WI38 (cell line): ENCODE measurements around the gene ASRGL1.

Source experiments
- H3K4me3 ChIP-seq: 2 replicates; pipeline ENCODE4 v1.5.1; 2011; ENCODE audit warnings: low read depth, mild to moderate bottlenecking, control low read depth, low read length
- CTCF ChIP-seq: IDR thresholded peaks from 2 replicates; pipeline ENCODE4 v1.5.1; 2012; ENCODE audit warnings: low read depth, mild to moderate bottlenecking, control low read depth, low read length

ASRGL1 gene

GRCh38 chr11:62401356-62401755 lies 64.1 kb downstream of the ASRGL1 start:
- TF ChIP-seq CTCF = no peak
- H3K4me3 ChIP-seq = no peak overlapping the region

DNA sequence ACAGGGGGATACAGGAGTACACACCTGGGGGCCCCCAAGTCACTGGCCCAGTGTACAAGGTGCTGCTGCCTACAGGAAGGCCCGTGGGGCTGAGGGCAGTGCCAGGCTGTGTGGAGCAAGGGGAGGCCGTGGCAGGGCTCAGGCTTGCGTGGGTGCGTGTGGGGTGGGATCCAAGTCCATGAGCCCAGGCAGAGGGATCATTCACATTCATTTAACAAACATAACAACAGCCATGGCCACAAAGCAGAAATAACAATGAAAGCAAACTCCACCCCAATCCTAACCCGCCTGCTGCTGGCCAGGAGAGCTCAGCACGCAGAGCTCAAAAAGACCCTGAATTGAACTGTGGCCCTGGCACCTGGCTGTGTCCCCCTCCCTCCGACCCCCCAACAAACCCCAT lies 64.6 kb downstream of the ASRGL1 start:
- no peak for TF ChIP-seq CTCF
- no peak overlapping the region for H3K4me3 ChIP-seq

DNA sequence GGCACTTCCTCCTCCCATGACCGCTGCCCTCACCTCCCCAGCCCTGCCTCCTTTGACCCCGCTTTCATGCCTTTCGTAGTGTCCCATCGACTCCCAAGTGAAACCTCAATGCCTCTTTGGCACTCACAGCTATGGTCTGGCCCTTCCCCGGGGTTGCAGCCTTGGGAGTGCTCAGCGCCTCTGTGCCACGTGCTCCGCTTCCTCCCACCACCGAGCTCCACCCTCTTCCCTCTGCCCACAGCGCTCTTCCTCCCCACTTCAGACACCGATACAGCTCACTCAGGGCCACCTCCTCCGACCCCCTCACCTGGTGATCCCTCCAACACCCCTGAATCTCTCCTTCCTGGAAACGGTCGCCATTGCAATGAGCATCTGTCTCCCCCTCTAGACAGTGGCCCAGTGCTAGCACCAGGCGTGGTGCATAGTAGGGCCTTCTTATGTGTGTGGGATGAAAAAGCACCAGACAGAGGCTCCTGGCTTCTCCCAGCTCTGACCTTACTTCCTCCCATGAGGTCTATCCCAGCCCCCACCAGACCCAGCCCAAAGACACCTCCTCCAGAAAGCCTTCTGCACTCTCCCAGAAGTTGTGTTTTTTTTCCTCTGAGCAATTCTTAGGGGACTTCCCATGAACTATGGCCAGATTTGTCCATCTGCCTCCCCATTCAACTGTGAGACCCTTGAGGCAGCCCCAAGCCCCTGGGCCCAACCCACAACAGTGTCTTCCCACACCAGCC lies 65.1 kb downstream of the ASRGL1 start:
- H3K4me3 ChIP-seq = no peak overlapping the region
- TF ChIP-seq CTCF = no peak

- no peak for TF ChIP-seq CTCF
- H3K4me3 ChIP-seq = no peak overlapping the region
Observed at GRCh38 chr11:62402960-62403730, 65.9 kb downstream of the ASRGL1 start.

DNA sequence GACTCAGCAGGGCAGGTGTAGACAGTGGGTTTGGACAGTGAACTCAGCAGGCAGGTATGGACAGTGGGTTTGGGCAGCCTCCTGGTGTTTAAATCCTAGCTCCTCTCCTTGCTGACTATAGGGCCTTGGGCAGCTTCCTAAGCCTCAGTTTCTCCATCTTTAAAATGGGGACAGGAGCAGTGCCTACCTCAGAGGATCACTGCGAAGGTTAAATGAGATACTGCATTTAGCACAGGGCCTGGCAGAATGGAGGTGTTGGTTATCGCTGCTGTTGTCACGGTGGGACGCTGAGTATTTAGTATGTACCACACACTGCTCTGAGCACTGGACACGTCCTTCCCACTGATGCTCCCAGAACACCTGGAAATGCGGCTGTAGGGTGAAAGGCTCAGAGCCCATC lies 67.2 kb downstream of the ASRGL1 start:
- TF ChIP-seq CTCF = no peak
- no peak overlapping the region for H3K4me3 ChIP-seq

DNA sequence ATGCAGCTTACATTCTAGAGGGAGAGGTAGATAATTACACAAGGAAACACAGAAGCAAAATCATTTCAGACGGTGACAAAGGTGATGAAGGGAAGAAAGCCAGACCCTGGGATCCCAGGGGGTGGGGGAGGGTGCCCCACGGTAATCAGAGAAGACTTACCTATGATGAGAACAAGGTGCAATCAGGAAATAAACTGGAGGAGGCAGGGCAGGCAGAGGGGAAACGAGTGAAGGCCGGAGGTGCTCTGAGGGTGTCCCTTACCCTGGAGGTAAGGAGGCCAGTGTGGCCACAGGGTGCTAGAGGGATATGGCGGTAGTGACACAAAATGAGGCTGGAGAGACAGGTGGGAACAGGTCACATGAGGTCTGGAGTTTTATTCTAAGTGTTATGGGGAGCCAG lies 67.7 kb downstream of the ASRGL1 start:
- TF ChIP-seq CTCF = no peak
- H3K4me3 ChIP-seq = no peak overlapping the region

DNA sequence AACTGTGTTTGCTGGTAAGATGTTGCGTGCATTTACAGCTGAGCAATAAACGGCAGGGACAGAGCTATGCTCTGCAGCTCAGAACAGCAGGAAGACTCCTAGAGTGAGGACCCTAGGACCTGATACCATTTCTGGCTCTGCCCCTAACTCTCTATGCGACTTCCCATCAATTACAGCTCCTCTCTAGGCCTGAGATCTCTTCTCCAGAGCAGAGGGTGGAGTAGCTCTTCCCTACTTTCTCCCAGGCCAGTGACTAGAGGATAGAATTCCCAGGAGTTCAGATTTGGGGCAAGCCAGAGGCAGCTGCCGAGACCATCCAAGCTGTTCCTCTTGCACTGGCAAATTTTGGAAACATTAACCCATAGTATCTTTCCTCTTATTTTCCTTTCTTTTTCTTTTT lies 68.8 kb downstream of the ASRGL1 start:
- no peak overlapping the region for H3K4me3 ChIP-seq
- TF ChIP-seq CTCF = no peak
